ENCODE data around the gene CLASP1.
A peak's percentile ranks its signal among the peaks of the same experiment; 100 is the strongest.
"Not testable (repeated sequence)": the region's sequence is repeated elsewhere in the genome, so short reads cannot be mapped to it uniquely, and the experiment has no call there.

CLASP1 gene

DNA sequence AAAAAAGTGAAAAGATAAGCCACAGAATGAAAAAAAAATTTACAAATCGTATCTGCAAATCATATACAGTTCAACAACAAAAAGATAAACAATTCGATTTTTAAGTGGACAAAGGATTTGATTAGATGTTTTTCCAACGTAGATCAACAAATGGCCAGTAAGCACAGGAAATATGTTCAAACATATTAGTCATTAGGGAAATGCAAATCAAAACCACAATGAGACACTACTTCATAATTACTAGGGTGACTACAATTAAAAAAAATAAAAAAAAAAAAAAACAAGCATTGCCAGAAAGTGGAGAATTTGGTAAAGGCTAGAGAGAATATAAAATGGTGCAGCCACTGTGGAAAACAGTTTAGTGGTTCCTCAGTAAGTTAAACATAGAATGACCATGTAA lies 156.9 kb downstream of the CLASP1 start:
- DNase-seq: no peak

DNA sequence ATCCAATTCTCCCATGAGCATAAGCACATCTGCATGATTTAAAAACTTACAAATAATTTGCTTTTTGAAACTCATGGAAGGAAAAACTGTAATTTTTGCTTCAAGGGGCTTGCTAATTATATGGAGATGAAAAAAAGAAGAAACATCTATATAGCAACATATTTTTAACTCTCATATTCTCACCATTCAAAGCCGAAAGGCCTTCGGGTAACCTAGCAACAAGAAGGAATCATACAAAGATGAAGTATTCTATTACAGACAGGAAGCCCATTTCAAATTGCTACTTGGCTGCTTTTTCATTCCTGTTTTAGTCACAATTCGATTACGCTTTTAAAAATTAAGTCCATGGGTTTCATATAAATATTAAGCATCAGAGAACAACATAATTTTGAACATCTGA lies 157.7 kb downstream of the CLASP1 start:
- no peak for DNase-seq

DNA sequence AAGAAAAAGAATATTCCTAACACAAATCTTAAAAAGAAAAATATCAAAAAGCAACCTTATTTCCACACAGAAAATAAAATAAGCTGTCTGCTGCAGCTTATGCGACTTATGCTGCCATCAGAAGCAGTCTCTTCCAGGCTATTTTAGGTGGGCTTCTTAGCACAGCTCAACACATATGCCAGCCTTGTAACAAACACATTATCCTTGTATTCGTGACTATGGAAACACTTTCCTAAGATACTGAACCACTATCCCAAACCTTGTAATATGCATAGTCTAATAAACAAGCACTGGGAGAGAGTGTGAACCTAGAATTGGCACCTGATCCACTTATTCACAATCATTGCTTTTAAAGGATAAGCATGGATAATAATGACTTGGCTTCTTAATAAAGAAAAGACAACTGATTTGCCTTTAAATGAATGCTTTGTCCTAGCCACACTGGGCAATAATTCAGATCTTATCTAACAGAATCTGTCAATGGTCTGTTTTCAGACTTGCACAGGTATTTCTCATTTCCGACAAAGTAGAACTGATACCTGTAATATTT lies 158.6 kb downstream of the CLASP1 start:
- no peak for DNase-seq

DNA sequence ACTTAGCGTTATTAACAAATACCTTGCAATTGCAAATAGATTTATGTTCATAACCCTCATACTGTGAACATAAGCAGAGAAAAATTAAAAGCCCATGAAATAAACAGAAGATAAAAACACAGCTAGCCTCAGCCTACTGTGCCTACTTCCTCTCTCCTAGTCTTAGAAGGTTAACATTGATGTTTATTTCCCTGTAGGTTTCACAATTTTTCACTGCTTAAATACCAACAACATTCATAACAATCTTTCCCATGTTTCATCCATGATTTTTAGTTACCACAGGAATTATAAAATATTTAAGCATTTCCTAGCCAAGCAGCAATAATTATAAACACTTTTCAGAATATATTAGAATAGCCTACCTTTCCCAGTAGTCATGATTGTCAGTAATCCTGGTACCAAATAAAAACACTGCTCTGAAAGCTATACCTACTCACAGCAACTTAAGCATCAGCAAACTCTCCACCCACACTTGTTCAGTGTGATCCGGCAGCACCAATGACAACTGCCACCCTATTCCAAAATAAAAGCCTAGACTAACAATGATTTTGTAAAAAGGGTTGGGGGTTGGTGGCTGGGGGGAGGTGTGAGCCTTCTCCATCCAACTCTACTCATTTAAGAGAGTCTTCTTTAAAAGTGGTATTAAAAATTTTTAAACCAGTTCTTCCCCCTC lies 159.2 kb downstream of the CLASP1 start:
- DNase-seq: no peak

DNA sequence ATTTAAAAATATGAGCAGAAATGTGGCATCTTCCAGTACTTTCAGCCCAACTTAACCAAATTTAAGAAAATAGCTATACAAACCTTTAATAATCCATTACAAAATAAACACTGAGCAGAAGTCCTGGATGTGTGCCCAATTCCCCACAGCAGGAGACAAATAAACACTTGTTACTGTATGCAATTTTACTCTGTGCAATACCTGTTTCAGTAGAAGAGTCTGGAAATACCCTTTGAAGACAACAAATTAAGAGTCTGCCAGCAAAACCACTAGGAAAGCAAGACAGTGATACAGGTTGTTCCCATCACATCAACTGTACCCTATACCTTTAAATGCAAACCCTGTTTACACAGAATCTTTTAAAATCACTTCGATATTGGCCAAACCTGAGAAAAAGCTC lies 160.0 kb downstream of the CLASP1 start:
- DNase-seq: no peak

DNA sequence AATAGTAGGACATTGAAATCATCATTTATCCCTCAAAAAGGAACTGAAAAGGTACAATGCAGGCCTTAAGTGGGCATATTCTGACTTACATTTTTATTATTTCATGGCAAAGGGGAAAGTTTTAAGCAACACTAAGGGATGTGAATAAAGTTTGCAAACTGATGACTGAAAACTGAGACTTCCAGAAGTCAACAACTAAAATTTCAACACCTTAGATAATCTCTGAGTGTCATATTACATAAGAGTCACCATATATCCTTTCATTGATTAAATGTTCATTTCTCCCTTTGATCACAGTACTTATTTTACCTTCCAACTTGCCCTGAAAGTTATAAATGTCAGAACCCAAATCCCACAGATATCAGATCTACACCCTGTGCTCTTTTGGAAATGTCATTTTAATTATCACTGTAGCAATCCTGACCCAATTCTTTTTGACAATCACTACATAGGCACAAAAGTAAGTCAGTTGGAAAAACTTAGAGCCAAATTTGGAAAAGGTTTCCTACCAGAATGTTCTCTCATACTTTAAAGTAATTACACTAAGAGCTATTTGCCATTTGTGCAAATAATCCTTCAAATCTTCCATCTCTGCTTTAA lies 163.0 kb downstream of the CLASP1 start:
- DNase-seq: no peak

DNA sequence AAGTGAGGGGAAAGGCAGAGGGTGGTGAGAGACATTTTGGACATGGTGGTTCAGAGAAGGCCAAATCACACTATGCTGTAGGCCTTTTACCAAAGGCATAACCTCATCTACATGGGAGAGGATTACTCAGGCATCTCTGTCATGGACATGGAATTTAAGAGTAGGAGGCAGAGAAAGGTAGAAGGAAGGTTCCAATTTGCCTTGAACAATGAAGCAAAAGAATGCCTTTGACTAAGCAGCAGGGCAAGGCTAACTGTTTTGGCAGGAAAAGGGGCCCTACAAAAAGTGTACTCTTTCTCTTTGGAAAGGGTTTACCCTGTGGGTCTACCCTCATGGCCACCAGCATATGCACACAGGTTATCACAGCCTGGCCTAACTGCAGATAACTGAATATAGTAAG lies 164.2 kb downstream of the CLASP1 start:
- DNase-seq: no peak

DNA sequence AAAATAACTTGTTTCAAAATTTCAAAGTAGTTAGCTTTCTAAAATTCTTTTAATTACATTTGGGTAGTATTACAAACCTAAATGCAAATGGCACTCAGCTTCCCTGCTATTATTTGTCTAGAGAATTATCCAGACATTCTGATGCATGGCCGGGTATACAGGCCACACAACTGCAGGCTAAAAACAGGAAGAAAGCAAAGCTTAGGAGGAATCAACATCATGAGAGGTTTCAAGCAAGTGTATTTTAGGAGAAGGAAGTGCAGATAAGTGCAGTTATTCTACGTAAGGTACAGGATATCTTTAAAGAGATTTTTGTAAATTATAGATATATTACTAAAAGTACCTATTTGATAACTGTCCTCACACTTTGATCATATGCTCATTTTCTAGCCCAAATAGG lies 165.4 kb downstream of the CLASP1 start:
- no peak for DNase-seq

DNA sequence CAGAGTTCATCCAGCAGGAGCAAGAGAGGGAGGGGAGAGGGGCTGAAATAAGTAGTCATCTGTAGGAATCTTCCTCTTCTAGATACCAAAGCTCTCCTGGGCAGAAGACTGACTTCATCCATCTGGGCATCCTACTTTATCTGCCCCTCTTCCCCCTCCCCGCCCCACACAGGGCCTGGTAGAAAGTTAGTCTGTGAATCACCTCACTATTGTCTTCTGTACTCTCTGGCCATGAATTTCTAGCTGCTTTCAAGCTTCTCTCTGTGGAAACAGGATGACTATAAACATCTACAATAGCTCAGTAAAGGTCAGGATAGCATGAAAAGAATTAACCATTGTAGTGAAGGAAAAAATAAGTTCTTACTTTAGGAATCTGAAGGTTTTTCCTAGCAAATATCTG lies 166.2 kb downstream of the CLASP1 start:
- DNase-seq: no peak

DNA sequence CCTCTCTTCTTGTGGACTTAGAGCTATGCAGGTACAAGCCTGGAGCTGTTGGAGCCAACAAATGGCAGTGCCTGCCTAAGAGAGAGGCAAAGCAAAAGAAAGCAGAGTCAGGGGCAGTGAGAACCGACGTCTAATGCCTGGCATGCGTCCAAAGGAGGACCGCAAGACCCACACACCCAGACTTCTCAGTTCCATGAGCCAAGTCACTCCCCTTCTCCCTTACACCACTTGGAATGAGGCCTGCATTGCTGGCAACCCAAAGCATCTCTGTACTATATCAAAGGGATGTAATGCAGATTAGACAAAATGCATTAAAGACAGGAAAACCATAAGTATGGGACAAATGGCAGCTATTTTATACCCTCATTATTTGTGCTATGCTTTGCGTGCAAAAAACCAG lies 168.4 kb downstream of the CLASP1 start:
- DNase-seq: no peak

DNA sequence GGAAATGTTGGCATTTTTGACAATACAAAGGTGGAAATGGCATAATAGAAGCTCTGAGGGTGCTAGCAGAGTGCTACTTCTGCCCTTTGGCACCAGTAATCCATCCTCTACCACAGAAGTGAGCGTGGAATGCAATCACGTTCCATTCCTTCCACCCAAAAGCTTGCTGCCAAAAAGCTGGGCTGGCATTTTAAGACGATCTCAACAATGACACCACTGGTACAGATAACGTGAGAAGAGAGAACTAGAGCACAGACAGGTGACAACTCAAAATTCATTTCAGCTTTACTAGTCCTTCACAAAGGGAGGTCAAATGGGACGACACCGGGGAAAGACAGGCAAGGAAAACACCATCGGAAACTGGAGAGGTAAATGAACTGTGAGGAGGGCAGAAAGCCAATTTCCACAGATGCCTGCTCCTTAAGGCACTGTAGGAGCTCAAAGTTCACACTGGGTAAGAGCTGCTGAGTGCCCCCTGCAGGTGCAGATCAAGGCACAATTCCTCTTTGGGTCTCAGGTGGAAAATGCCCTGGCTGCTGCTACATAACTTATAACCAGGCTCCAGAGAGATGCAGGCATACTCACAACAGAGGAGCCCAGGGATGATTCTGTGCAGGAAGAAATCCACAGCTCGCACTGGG lies 169.3 kb downstream of the CLASP1 start:
- DNase-seq: peak; percentile 43

DNA sequence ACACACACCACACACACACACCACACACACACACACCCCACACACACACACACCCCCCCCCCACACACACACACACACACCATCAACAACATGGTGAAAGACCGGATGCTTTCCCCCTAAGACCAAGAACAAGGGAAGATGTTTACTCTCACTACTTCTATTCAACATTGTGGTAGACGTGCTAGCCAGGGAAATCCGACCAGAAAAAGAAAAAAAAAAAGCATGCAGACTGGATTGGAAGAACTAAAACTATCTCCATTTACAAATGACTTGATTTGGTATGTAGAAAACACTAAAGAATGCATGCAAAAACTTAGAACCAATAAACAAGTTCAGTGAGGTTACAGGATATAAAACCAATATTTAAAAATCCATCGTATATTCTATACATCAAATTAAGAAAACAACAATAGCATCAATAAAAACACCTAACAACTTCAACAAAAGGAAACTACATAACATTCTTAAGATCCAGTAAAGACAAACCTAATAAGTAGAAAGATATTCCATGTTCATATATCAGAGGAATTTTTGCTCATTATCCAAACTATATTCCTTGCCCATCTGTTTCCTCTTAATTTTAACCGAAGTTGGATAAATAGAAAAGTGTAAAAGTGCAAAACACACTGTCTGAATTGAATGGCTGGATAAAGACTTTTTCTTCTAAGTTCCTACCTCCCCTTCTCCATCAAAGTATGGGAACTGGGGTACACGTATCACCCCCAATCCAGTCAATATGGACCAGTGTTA lies 170.1 kb downstream of the CLASP1 start:
- DNase-seq: no peak

DNA sequence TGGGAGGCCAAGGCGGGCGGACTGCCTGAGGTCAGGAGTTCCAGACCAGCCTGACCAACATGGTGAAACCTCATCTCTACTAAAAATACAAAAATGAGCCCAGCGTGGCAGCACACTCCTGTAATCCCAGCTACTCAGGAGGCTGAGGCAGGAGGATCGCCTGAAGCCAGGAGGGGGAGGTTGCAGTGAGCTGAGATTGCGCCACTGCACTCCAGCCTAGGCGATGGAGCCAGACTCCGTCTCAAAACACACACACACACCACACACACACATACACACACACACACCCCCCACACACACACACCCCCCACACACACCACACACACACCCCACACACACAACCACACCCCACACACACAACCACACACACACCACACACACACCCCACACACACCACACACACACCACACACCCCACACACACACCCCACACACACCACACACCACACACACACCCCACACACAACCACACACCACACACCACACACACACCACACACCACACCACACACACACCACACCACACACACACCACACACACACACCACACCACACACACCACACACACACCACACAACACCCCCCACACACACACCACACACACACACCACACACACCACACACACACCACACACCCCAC lies 170.8 kb downstream of the CLASP1 start:
- not testable (repeated sequence) for DNase-seq

DNA sequence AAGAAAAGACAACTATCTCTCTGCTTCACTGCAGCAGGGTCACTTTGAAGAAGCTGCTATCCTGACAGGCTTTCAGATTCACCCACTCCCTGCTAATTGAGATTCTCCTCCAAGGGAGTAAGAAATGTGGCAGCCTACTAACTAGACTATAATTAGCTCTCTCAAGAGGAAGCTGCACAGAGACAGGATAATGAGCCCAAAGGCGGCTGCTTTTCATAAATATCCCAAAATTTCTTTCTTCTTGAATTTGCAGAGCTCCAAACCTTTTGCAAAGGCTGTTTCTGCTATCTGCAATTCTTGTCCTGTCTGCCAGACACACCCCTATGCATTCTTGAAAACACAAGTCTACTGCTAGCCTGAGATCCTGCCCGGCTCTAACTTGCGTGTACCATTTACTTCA lies 172.6 kb downstream of the CLASP1 start:
- no peak for DNase-seq

DNA sequence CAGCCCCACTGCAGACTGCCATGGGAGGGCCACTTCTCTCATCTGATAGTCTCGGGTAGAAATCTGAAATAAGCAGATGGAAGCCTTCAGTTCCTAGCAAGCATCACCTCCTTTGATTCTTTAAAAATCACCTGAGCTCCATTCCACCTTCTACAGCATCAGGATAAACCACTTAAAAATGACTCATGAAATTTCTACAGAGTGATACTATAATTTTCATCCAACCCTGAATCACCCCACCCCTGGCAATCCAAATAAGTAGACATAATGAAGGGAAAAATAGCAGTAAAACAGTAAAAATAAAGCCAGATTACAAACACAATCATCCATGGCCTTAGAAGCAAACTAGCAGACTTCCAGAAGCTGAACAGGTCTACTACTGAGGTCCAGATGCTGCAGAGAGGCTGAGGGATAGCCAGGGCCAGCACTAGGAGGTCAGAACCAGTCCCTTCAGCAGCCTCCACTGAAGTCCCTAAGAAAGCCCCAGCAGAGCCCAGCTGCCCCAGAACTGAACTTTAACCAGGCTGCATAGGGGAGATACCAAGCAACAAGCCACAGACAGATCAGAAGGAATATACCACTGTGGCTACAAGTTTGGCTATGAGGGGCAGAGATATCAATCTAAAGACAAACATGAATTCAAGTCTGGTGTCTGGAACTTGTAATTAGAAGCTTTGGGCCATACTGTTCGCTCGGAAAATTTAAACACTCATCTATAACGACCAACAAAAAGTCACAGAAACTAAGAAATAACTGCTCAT lies 173.3 kb downstream of the CLASP1 start:
- DNase-seq: no peak

DNA sequence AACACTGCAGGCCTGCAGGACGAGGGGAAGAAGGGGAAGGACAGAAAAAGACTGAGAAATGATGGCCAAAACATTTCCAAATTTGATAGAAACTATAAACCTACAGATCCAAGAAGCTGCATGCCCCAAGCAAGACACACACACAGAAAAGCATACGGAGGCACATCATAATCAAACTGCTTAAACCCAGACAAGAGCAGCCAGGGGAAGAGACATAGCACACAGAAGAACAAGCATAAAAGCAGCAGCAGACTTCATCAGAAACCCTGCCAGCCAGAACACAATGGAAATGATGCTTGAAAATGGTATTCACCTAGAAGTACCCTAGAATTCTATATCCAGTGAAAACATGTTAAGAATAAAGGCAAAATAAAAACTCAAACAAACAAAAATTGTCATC lies 175.8 kb downstream of the CLASP1 start:
- DNase-seq: no peak

DNA sequence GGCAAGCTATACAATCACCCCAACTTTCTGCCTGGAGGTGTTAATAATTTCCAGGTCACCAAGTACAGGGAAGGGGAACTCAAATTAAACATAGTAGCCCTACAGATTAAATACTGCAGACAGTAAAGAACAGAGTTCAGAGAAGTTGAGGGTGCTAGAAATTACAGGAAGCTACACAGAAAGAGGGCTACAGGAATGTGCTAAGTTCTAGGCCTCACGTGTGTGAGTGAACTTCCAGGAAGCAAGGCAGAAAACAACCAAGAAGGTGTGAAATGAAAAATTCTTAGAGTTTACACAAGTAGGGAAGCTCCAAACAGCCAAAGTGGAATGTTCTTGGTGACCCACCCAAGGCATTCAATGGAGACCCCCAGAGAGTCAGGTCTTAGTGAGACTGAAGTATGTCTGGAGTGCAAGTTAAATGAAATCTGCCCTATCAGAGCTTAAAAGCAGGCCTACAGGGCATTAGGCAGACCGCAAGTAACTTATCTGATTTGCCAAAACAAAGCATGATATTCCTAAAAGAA lies 176.7 kb downstream of the CLASP1 start:
- no peak for DNase-seq

DNA sequence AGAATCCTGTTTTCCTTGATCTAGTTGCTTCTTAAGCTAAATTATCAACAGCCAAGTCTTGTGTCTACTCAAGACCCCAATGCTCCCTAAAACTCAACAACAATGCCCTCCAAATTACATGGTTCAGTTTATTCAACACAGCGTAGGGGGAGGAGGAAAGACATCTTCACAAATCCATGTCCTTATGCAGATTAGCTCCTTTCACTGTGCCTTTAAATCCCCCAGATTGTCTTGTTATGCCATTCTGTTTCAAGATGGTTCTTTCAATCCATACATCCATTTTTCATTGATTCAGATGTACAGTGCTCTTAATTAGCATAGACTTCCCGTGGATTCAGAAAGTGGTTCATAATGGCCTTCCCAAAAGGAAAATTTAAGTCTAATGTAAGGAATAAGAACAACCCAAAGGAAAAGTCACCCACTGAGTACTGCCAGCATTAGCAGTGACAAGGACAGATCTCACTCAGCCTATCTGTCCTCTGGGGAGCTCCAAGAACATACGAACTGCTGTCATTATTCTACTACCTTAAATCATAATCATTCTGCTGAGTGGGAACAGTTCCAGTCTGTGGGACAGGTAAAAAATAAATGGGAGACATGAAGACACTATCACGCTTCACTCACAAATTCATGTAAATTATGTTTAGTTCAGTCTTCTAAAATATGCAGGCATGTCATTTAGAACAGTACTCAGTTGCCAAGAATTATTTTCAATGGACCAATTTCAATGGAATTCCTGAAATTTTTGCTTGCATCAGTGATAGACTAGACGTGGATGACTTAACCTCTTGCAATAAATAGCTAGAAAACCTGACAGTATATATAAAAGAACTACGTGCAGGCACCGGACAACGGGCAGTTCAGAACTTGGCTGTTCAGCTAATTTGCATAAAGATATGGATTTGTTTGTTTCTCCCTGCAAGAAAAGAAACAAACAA lies 177.5 kb downstream of the CLASP1 start:
- no peak for DNase-seq

DNA sequence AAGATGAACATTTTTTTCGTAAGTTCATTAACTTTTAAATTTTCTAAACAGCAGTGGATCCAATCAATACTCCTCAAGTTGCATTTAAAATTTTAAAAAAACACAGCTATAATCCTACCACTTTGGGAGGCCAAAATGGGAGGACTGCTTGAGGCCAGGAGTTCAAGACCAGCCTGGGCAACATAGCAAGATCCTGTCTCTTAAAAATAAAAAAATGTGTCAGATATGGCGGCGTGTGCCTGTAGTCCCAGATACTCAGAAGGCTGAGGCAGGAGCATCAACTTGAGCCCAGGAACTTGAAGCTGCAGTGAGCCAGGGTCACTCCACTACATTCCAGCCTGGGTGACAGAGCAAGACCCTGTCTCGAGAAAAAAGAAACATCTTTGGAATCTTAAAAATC lies 178.3 kb downstream of the CLASP1 start:
- no peak for DNase-seq

DNA sequence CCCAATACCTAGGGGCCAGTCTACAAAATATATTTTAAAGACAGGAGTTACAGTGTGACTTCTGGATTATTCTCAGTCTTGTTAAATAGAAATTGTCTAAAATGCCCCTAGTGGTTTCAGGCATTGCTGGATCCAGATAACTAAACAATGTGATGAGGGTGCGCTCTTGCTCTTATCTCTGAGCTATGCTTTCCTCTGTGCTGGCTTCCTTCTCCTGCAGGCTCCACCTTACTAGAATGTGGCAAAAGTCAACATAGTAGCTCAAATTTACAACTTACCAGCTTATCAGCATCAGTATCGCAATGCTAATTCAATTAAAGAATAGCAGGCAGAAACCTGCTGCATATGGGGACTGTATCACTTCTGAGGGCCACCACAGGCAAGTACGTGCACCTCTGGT lies 179.9 kb downstream of the CLASP1 start:
- no peak for DNase-seq

DNA sequence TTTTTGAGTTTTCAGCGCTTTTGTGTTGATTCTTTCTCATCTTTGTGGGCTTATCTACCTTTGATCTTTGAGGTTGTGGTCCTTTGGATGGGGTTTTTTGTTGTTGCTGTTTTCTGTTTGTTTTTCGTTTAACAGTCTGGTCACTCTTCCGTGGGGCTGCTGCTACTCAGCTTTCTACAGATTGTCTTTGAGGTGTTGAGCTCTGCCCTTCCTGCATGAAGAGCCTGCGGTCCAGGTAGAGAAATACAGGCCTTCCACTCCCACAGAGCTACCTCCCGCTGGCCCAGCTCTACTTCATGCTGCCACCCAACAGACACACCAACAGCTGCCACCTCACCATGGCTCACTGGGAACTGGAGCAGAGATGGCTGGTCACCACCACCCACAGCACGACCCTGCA lies 180.3 kb downstream of the CLASP1 start:
- no peak for DNase-seq

Measured in 8988T (cell line).